IMR-90 (cell line): ENCODE results near the gene LHFPL6. TPM values are rescaled to one million over a fixed set of nuclear protein-coding genes. Genes with fewer than 3 reads are reported as not detected.

ENCODE experiments used
- ATAC-seq: fragments of 200-7000 bp; cut with Tn5 transposase; 2 replicates; pipeline ENCODE4 v1.9.1; 2020; ENCODE audit warnings: low read depth, mild to moderate bottlenecking, moderate library complexity
- BruUV-seq: library from RNA; stranded (reverse); fragments of 400-500 nt; replicated peaks from 2 replicates; lab custom pipeline; 2021; lab: Mats Ljungman, UMichigan
- CTCF ChIA-PET: fragments of 300-600 bp; formaldehyde crosslinking; extraction: SDS; loops from one replicate; lab custom pipeline; 2021; ENCODE audit warnings: antibody characterized with exemption; lab: Yijun Ruan, JAX
- POLR2A ChIA-PET: fragments of 300-600 bp; sonication (Branson Sonifier 250); formaldehyde crosslinking; loops from one replicate; lab custom pipeline; 2022; ENCODE audit warnings: antibody characterized with exemption; ENCODE audit not compliant: unreplicated experiment; lab: Charles Lee
- DNase-seq: peaks from one replicate; pipeline ENCODE4 v3.0.0; 2013
- H2AFZ ChIP-seq: replicated peaks from 2 replicates; pipeline ENCODE3; 2013; ENCODE audit warnings: low read length, mild to moderate bottlenecking; ENCODE audit not compliant: poor library complexity
- H2AK5ac ChIP-seq: 2 replicates; pipeline ENCODE4 v1.6.1; 2013; ENCODE audit warnings: low read depth, low read length, inconsistent platforms
- H2AK9ac ChIP-seq: replicated peaks from 2 replicates; pipeline ENCODE3; 2013; ENCODE audit warnings: mild to moderate bottlenecking, low read depth, low read length, moderate library complexity; ENCODE audit not compliant: poor library complexity
- H2BK120ac ChIP-seq: 2 replicates; pipeline ENCODE4 v1.6.1; 2013; ENCODE audit warnings: low read depth, low read length, inconsistent platforms
- H2BK15ac ChIP-seq: 3 replicates; pipeline ENCODE4 v1.6.1; 2013; ENCODE audit warnings: low read depth, low read length, inconsistent platforms
- H2BK20ac ChIP-seq: 2 replicates; pipeline ENCODE4 v1.6.1; 2013; ENCODE audit warnings: low read depth, mild to moderate bottlenecking, inconsistent platforms, low read length, moderate library complexity
- H2BK5ac ChIP-seq: 2 replicates; pipeline ENCODE4 v1.6.1; 2013; ENCODE audit warnings: mild to moderate bottlenecking, low read depth, low read length, inconsistent platforms; ENCODE audit not compliant: poor library complexity, severe bottlenecking
- H3K14ac ChIP-seq: replicated peaks from 2 replicates; pipeline ENCODE4 v1.6.1; 2013; ENCODE audit warnings: low read depth, low read length, inconsistent platforms
- H3K18ac ChIP-seq: 2 replicates; pipeline ENCODE4 v1.6.1; 2013; ENCODE audit warnings: low read depth, low read length, control low read depth
- H3K23ac ChIP-seq: 2 replicates; pipeline ENCODE4 v1.6.1; 2013; ENCODE audit warnings: low read depth, low read length, inconsistent platforms
- H3K27ac ChIP-seq: 2 replicates; pipeline ENCODE4 v1.5.1; 2013; ENCODE audit warnings: mild to moderate bottlenecking, control low read depth, low read length; ENCODE audit not compliant: insufficient read depth
- H3K27me3 ChIP-seq: 2 replicates; pipeline ENCODE4 v1.6.1; 2013; ENCODE audit warnings: low read length; ENCODE audit not compliant: control insufficient read depth, insufficient read depth
- H3K36me3 ChIP-seq: 2 replicates; pipeline ENCODE4 v1.6.1; 2013; ENCODE audit warnings: low read length, mixed read lengths; ENCODE audit not compliant: control insufficient read depth, insufficient read depth
- H3K4ac ChIP-seq: 2 replicates; pipeline ENCODE4 v1.6.1; 2013; ENCODE audit warnings: low read depth, low read length, inconsistent platforms
- H3K4me1 ChIP-seq: 2 replicates; pipeline ENCODE4 v1.6.1; 2013; ENCODE audit warnings: low read length, mixed read lengths; ENCODE audit not compliant: control insufficient read depth, insufficient read depth
- H3K4me2 ChIP-seq: 2 replicates; pipeline ENCODE4 v1.6.1; 2013; ENCODE audit warnings: low read depth, mild to moderate bottlenecking, control low read depth, low read length, moderate library complexity
- H3K4me3 ChIP-seq: 2 replicates; pipeline ENCODE4 v1.5.1; 2013; ENCODE audit warnings: low read depth, mild to moderate bottlenecking, control low read depth, low read length, moderate library complexity; ENCODE audit not compliant: insufficient read depth
- H3K56ac ChIP-seq: 2 replicates; pipeline ENCODE4 v1.6.1; 2013; ENCODE audit warnings: low read length, inconsistent platforms; ENCODE audit not compliant: insufficient read depth; ENCODE audit errors: extremely low read depth
- H3K79me1 ChIP-seq, 2 experiments: 2 replicates each; pipeline ENCODE4 v1.6.1; 2013; ENCODE audit warnings: low read length in 2 of 2, inconsistent platforms in 1 of 2, low read depth in 1 of 2
- H3K9ac ChIP-seq: 2 replicates; pipeline ENCODE4 v1.6.1; 2013; ENCODE audit warnings: low read depth, low read length, control low read depth
- H3K9me1 ChIP-seq: 2 replicates; pipeline ENCODE4 v1.6.1; 2013; ENCODE audit warnings: low read length, inconsistent platforms; ENCODE audit not compliant: insufficient read depth
- H3K9me3 ChIP-seq: 2 replicates; pipeline ENCODE4 v1.6.1; 2013; ENCODE audit warnings: low read length; ENCODE audit not compliant: control insufficient read depth, insufficient read depth
- H4K20me1 ChIP-seq: 2 replicates; pipeline ENCODE4 v1.6.1; 2013; ENCODE audit warnings: low read length, inconsistent platforms; ENCODE audit not compliant: insufficient read depth
- H4K5ac ChIP-seq: 2 replicates; pipeline ENCODE4 v1.6.1; 2013; ENCODE audit warnings: mild to moderate bottlenecking, low read depth, low read length, control low read depth
- H4K8ac ChIP-seq, 2 experiments: 2 replicates each; pipeline ENCODE4 v1.6.1; 2013; ENCODE audit warnings: low read depth in 2 of 2, low read length in 2 of 2, control low read depth in 1 of 2, inconsistent platforms in 1 of 2
- H4K91ac ChIP-seq: 2 replicates; pipeline ENCODE4 v1.6.1; 2013; ENCODE audit warnings: low read depth, low read length, inconsistent platforms; ENCODE audit not compliant: insufficient read depth
- BHLHE40 ChIP-seq: fragments of 150-350 bp; IDR thresholded peaks from 2 replicates; pipeline ENCODE4 v1.6.1; 2016; ENCODE audit warnings: mild to moderate bottlenecking, low read depth, low read length
- CHD1 ChIP-seq: IDR thresholded peaks from 2 replicates; pipeline ENCODE4 v1.6.1; 2012; ENCODE audit warnings: low read depth, low read length, improper control_type of control experiment
- MAFK ChIP-seq: IDR thresholded peaks from 2 replicates; pipeline ENCODE4 v1.6.1; 2012; ENCODE audit warnings: low read depth, low read length, improper control_type of control experiment
- MAZ ChIP-seq: IDR thresholded peaks from 2 replicates; pipeline ENCODE4 v1.6.1; 2012; ENCODE audit warnings: low read depth, mild to moderate bottlenecking, low read length, improper control_type of control experiment, moderate library complexity, borderline replicate concordance
- MXI1 ChIP-seq: IDR thresholded peaks from 2 replicates; pipeline ENCODE4 v1.6.1; 2012; ENCODE audit warnings: low read depth, mild to moderate bottlenecking, low read length, moderate library complexity, borderline replicate concordance
- NFE2L2 ChIP-seq: fragments of 150-350 bp; IDR thresholded peaks from 2 replicates; pipeline ENCODE4 v1.6.1; 2016; ENCODE audit warnings: low read depth, mild to moderate bottlenecking, low read length
- RAD21 ChIP-seq: IDR thresholded peaks from 2 replicates; pipeline ENCODE4 v1.6.1; 2012; ENCODE audit warnings: low read length, improper control_type of control experiment
- RCOR1 ChIP-seq: IDR thresholded peaks from 2 replicates; pipeline ENCODE4 v1.6.1; 2012; ENCODE audit warnings: mild to moderate bottlenecking, low read length, improper control_type of control experiment; ENCODE audit not compliant: insufficient replicate concordance
- RFX5 ChIP-seq: IDR thresholded peaks from 2 replicates; pipeline ENCODE4 v1.8.0; 2012; ENCODE audit warnings: low read depth, mild to moderate bottlenecking, low read length, moderate library complexity
- SMC3 ChIP-seq: fragments of 150-350 bp; IDR thresholded peaks from 2 replicates; pipeline ENCODE4 v1.6.1; 2016; ENCODE audit warnings: low read depth, mild to moderate bottlenecking, antibody characterized with exemption, low read length, moderate library complexity
- WGBS, 2 experiments: methylation state at CpG; one replicate each; pipeline versions ENCODE4 v1.1.5 to v1.1.7; 2013; ENCODE audit warnings: missing lambda C conversion rate in 2 of 2; ENCODE audit not compliant: insufficient read length in 1 of 2; ENCODE audit errors: extremely low coverage in 2 of 2; 5-methylcytosine and 5-hydroxymethylcytosine counted together
- dilution Hi-C: fragments of 300-500 bp; cut with HindIII; formaldehyde crosslinking; loops from one replicate; pipeline ENCODE4 v1.14.3; 2018; ENCODE audit warnings: low sequenced_read_pairs; ENCODE audit not compliant: unreplicated experiment
- in situ Hi-C: fragments of 300-500 bp; cut with MboI; formaldehyde crosslinking; loops from 3 replicates; pipeline ENCODE4 v1.14.3; 2019; ENCODE audit warnings: low sequenced_read_pairs, inconsistent platforms, mixed read lengths
- intact Hi-C: fragments of 100-400 bp; cut with micrococcal nuclease; formaldehyde crosslinking; loops from 2 replicates; pipeline ENCODE4 v1.10.0; 2022
- polyA plus RNA-seq, 3 experiments: library from polyadenylated mRNA; depleted of rRNA; stranded (reverse); fragments of >200 nt; gene quantifications; 2 replicates each; pipeline ENCODE4 v1.2.3, GENCODE V29; 2012; ENCODE audit warnings: low replicate concordance in 1 of 3
- total RNA-seq: library from RNA; depleted of rRNA; stranded (reverse); fragments of >200 nt; gene quantifications from 2 replicates; pipeline ENCODE4 v1.2.3, GENCODE V29; 2012
- TF ChIP-seq, protein P1 (sequence below): conservative IDR thresholded peaks from 2 replicates; pipeline ENCODE4 v1.5.1; 2012; ENCODE audit warnings: mild to moderate bottlenecking, low read depth, low read length, improper control_type of control experiment
- TF ChIP-seq, protein P2 (sequence below): fragments of 150-350 bp; IDR thresholded peaks from 2 replicates; pipeline ENCODE4 v1.6.1; 2016; ENCODE audit warnings: low read depth, mild to moderate bottlenecking, low read length, moderate library complexity, borderline replicate concordance
- TF ChIP-seq, protein P3 (sequence below): fragments of 150-350 bp; IDR thresholded peaks from 2 replicates; pipeline ENCODE4 v1.6.1; 2017; ENCODE audit warnings: mild to moderate bottlenecking, antibody characterized with exemption, low read length, low read depth

The LHFPL6 gene
- total and polyA plus RNA-seq, 2 of the 4 experiments (the other 2 are of a cell fraction), result 24.7 to 36.1 TPM

DNA sequence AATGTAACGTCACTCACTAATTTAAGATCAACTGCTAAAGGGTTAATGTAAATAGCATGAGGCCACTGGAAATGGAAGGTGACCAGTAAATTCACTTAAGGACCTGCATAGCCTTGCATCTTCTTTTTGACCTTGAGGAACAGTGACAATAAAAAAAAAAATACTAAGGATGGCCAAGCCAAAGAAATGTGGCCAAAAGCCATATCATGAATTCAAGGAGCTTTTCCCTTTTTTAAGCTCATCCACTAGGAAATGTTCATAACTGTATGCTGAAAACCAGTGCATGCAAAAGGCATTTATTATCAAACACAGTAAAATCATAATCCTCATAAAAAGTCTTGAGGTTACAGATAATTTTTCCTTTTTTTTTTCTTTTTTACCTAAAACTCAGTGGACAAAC is 77.5 kb downstream of the LHFPL6 start:
- 0 out of 2 replicates have a peak overlapping the region, but pooled peaks have one; percentile 4 for H2BK120ac ChIP-seq
- in situ Hi-C loops, result no loop called here
- H3K27me3 ChIP-seq, result no peaks in the 10 kb centered on the region
- dilution Hi-C loops, result no loop called here
- no peaks in the 10 kb centered on the region for H3K9me3 ChIP-seq
- ATAC-seq (no peak), DNase-seq (no peak)
- H3K36me3 ChIP-seq, result no peaks in the 10 kb centered on the region
- no peak overlapping the region for H3K4me3 ChIP-seq
- no peak overlapping the region for H3K4ac ChIP-seq
- H4K5ac ChIP-seq, result no peak overlapping the region
- H3K4me1 ChIP-seq, result peaks cover 15% of the 10 kb centered on the region
- H3K14ac ChIP-seq, result no peak overlapping the region
- H3K79me1 ChIP-seq, result peaks cover 24 to 49% of the 10 kb centered on the region in 2 experiments
- H2BK20ac ChIP-seq, result no peak overlapping the region
- BruUV-seq, result no TSS peak
- intact Hi-C loops, result loop anchor here (5.0 kb wide), 1 partner anchor 63 kb away; no protein-coding TSS in a partner anchor
- H4K20me1 ChIP-seq, result no peaks in the 10 kb centered on the region
- no peak overlapping the region for H4K91ac ChIP-seq
- no peak overlapping the region for H3K9ac ChIP-seq
- no peak overlapping the region for H3K23ac ChIP-seq
- H3K18ac ChIP-seq, result no peak overlapping the region
- no peak overlapping the region for H3K56ac ChIP-seq
- no peak overlapping the region for H3K4me2 ChIP-seq
- H2AFZ ChIP-seq, result no peak overlapping the region
- TF ChIP-seq MAFK (no peak), RFX5 (no peak), MXI1 (no peak), RCOR1 (no peak), BHLHE40 (no peak), MAZ (no peak), RAD21 (no peak), SMC3 (no peak), CHD1 (no peak), NFE2L2 (no peak)
- TF ChIP-seq, protein P1, sequence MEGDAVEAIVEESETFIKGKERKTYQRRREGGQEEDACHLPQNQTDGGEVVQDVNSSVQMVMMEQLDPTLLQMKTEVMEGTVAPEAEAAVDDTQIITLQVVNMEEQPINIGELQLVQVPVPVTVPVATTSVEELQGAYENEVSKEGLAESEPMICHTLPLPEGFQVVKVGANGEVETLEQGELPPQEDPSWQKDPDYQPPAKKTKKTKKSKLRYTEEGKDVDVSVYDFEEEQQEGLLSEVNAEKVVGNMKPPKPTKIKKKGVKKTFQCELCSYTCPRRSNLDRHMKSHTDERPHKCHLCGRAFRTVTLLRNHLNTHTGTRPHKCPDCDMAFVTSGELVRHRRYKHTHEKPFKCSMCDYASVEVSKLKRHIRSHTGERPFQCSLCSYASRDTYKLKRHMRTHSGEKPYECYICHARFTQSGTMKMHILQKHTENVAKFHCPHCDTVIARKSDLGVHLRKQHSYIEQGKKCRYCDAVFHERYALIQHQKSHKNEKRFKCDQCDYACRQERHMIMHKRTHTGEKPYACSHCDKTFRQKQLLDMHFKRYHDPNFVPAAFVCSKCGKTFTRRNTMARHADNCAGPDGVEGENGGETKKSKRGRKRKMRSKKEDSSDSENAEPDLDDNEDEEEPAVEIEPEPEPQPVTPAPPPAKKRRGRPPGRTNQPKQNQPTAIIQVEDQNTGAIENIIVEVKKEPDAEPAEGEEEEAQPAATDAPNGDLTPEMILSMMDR, result no peak
- TF ChIP-seq, protein P2, sequence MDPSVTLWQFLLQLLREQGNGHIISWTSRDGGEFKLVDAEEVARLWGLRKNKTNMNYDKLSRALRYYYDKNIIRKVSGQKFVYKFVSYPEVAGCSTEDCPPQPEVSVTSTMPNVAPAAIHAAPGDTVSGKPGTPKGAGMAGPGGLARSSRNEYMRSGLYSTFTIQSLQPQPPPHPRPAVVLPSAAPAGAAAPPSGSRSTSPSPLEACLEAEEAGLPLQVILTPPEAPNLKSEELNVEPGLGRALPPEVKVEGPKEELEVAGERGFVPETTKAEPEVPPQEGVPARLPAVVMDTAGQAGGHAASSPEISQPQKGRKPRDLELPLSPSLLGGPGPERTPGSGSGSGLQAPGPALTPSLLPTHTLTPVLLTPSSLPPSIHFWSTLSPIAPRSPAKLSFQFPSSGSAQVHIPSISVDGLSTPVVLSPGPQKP, result no peak
- TF ChIP-seq, protein P3, sequence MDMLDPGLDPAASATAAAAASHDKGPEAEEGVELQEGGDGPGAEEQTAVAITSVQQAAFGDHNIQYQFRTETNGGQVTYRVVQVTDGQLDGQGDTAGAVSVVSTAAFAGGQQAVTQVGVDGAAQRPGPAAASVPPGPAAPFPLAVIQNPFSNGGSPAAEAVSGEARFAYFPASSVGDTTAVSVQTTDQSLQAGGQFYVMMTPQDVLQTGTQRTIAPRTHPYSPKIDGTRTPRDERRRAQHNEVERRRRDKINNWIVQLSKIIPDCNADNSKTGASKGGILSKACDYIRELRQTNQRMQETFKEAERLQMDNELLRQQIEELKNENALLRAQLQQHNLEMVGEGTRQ, result no peak
- no peak overlapping the region for H3K27ac ChIP-seq
- H4K8ac ChIP-seq, result 0 out of 4 replicates have a peak overlapping the region, but pooled peaks of 1 of the 2 experiments have one; percentile 25
- H2BK15ac ChIP-seq, result no peak overlapping the region
- H2AK5ac ChIP-seq, result no peak overlapping the region
- no peak overlapping the region for H2AK9ac ChIP-seq
- CTCF ChIA-PET, result interaction anchor here (0.7 to 0.9 kb wide), 2 partner anchors 10 to 134 kb away, joined by 3 to 4 read pairs; no protein-coding TSS in a partner anchor
- no peak overlapping the region for H2BK5ac ChIP-seq
- WGBS, 2 experiments, result no CpG with 5 or more reads among the region's 1 CpG
- peaks cover 6% of the 10 kb centered on the region for H3K9me1 ChIP-seq
- POLR2A ChIA-PET, result no interaction called here
